HCT116 (cell line): ENCODE data around the gene NACC2. TPM values are rescaled to one million over a fixed set of nuclear protein-coding genes. Genes with fewer than 3 reads are reported as not detected.

ENCODE experiments used
- ATAC-seq: fragments of 200-7000 bp; cut with Tn5 transposase; 2 replicates; pipeline ENCODE4 v1.9.1; 2020; ENCODE audit warnings: mild to moderate bottlenecking, moderate library complexity
- BruUV-seq: library from RNA; stranded (reverse); fragments of 400-500 nt; replicated peaks from 2 replicates; lab custom pipeline; 2021; lab: Mats Ljungman, UMichigan
- CTCF ChIA-PET: fragments of 300-600 bp; sonication (Branson Sonifier 250); formaldehyde crosslinking; loops from one replicate; lab custom pipeline; 2021; ENCODE audit warnings: antibody characterized with exemption; lab: Charles Lee
- POLR2A ChIA-PET: fragments of 300-600, 350-600 bp; sonication (Branson Sonifier 250); formaldehyde crosslinking; loops from one replicate; lab custom pipeline; 2021; ENCODE audit warnings: antibody characterized with exemption; lab: Charles Lee
- RAD21 ChIA-PET, 2 experiments: fragments of 300-600 bp; sonication (Branson Sonifier 250); formaldehyde crosslinking; loops; one replicate each; lab custom pipeline; 2023; ENCODE audit warnings: low total read pairs in 2 of 2; ENCODE audit not compliant: uncharacterized antibody in 2 of 2, unreplicated experiment in 2 of 2, low non-redundant PET in 1 of 2; lab: Charles Lee
- DNase-seq: peaks from one replicate; pipeline ENCODE4 v3.0.0-alpha.2; 2010; ENCODE audit warnings: low read depth, low spot score
- H2AFZ ChIP-seq: fragments of 200-600 bp; shearing (Covaris generic), sonication (generic); 2 replicates; pipeline ENCODE4 v1.6.1; 2017; ENCODE audit warnings: low read depth, mixed run types, mixed read lengths, antibody characterized with exemption, low read length; ENCODE audit not compliant: poor library complexity, severe bottlenecking
- H3K27ac ChIP-seq: 2 replicates; pipeline ENCODE4 v1.5.1; 2012; ENCODE audit warnings: low read depth, low read length
- H3K27me3 ChIP-seq: fragments of 200-600 bp; sonication (generic); 2 replicates; pipeline ENCODE4 v1.6.1; 2016; ENCODE audit warnings: mixed run types, low read length, mixed read lengths; ENCODE audit not compliant: insufficient read depth
- H3K36me3 ChIP-seq, 2 experiments: fragments of 200-500 bp in 1 of 2; fragments of 200-600 bp in 1 of 2; sonication (Bioruptor generic) in 1 of 2; sonication (generic) in 1 of 2; 2 replicates each; pipeline versions ENCODE4 v1.5.1 to v1.6.1; 2014 to 2016; ENCODE audit warnings: low read length in 2 of 2, inconsistent platforms in 1 of 2, mixed read lengths in 1 of 2, mixed run types in 1 of 2; ENCODE audit not compliant: insufficient read depth in 2 of 2, control insufficient read depth in 1 of 2
- H3K4me1 ChIP-seq, 2 experiments: fragments of 200-600 bp in 1 of 2; sonication (generic) in 1 of 2; 2 replicates each; pipeline versions ENCODE4 v1.5.1 to v1.6.1; 2012 to 2017; ENCODE audit warnings: low read length in 2 of 2, inconsistent platforms in 1 of 2, mild to moderate bottlenecking in 1 of 2, mixed read lengths in 1 of 2, mixed run types in 1 of 2, moderate library complexity in 1 of 2; ENCODE audit not compliant: insufficient read depth in 2 of 2, control insufficient read depth in 1 of 2
- H3K4me2 ChIP-seq: fragments of 200-600 bp; sonication (generic); 2 replicates; pipeline ENCODE4 v1.6.1; 2017; ENCODE audit warnings: mixed run types, low read length, mixed read lengths
- H3K4me3 ChIP-seq, 2 experiments: fragments of 200-600 bp in 1 of 2; sonication (generic) in 1 of 2; replicated peaks in 1 of 2; 2 replicates each; pipeline ENCODE4 v1.5.1; 2011 to 2016; ENCODE audit warnings: low read length in 2 of 2, control low read depth in 1 of 2, low read depth in 1 of 2, mild to moderate bottlenecking in 1 of 2, mixed read lengths in 1 of 2, mixed run types in 1 of 2
- H3K79me2 ChIP-seq: fragments of 200-600 bp; sonication (generic); 2 replicates; pipeline ENCODE4 v1.6.1; 2017; ENCODE audit warnings: mild to moderate bottlenecking, mixed run types, low read length, moderate library complexity, mixed read lengths; ENCODE audit not compliant: insufficient read depth
- H3K9ac ChIP-seq: fragments of 200-600 bp; sonication (generic); 2 replicates; pipeline ENCODE4 v1.6.1; 2016; ENCODE audit warnings: low read length, mixed read lengths
- H3K9me2 ChIP-seq: fragments of 200-600 bp; sonication (generic), shearing (Covaris generic); 2 replicates; pipeline ENCODE4 v1.6.1; 2017; ENCODE audit warnings: mixed run types, mild to moderate bottlenecking, moderate library complexity; ENCODE audit not compliant: insufficient read depth
- H3K9me3 ChIP-seq, 2 experiments: fragments of 200-500 bp in 1 of 2; fragments of 200-600 bp in 1 of 2; sonication (Bioruptor generic) in 1 of 2; sonication (generic) in 1 of 2; 2 replicates each; pipeline ENCODE4 v1.6.1; 2014 to 2017; ENCODE audit warnings: low read length in 2 of 2, mixed read lengths in 2 of 2, inconsistent platforms in 1 of 2, low read depth in 1 of 2, mild to moderate bottlenecking in 1 of 2, mixed run types in 1 of 2, moderate library complexity in 1 of 2; ENCODE audit not compliant: control insufficient read depth in 1 of 2, insufficient read depth in 1 of 2
- H4K20me1 ChIP-seq: fragments of 200-600 bp; sonication (generic), shearing (Covaris generic); 2 replicates; pipeline ENCODE4 v1.6.1; 2017; ENCODE audit warnings: mixed run types, mild to moderate bottlenecking, moderate library complexity; ENCODE audit not compliant: insufficient read depth
- CEBPB ChIP-seq: IDR thresholded peaks from 2 replicates; pipeline ENCODE4 v1.6.1; 2012; ENCODE audit warnings: low read depth
- ELF1 ChIP-seq: IDR thresholded peaks from 2 replicates; pipeline ENCODE4 v1.6.1; 2012; ENCODE audit warnings: low read depth, borderline replicate concordance
- EZH2 ChIP-seq: fragments of 200-600 bp; sonication (generic); IDR thresholded peaks from 2 replicates; pipeline ENCODE4 v1.6.1; 2017; ENCODE audit warnings: antibody characterized with exemption, mixed run types
- FOSL1 ChIP-seq: IDR thresholded peaks from 2 replicates; pipeline ENCODE4 v1.6.1; 2012; ENCODE audit warnings: low read depth
- JUND ChIP-seq: IDR thresholded peaks from 2 replicates; pipeline ENCODE4 v1.6.1; 2012
- POLR2A ChIP-seq: IDR thresholded peaks from 2 replicates; pipeline ENCODE4 v1.7.0; 2011; ENCODE audit warnings: borderline replicate concordance; ENCODE audit not compliant: insufficient read depth, insufficient read length; ENCODE audit errors: extremely low read depth
- POLR2AphosphoS5 ChIP-seq: IDR thresholded peaks from 2 replicates; pipeline ENCODE4 v1.6.1; 2011; ENCODE audit warnings: mild to moderate bottlenecking, low read depth, low read length, moderate library complexity
- SP1 ChIP-seq: IDR thresholded peaks from 2 replicates; pipeline ENCODE4 v1.6.1; 2012; ENCODE audit warnings: low read depth
- TCF7L2 ChIP-seq: IDR thresholded peaks from 2 replicates; pipeline ENCODE4 v1.7.0; 2011; ENCODE audit warnings: borderline replicate concordance, inconsistent platforms; ENCODE audit not compliant: insufficient read depth, insufficient read length; ENCODE audit errors: extremely low read depth
- YY1 ChIP-seq: IDR thresholded peaks from 2 replicates; pipeline ENCODE4 v1.6.1; 2011; ENCODE audit warnings: low read length, low read depth, moderate library complexity, mild to moderate bottlenecking; ENCODE audit not compliant: insufficient replicate concordance; ENCODE audit errors: extremely low read depth
- ZNF274 ChIP-seq: fragments of 200-500 bp; sonication (Bioruptor generic); IDR thresholded peaks from 2 replicates; pipeline ENCODE4 v1.6.1; 2014; ENCODE audit warnings: mild to moderate bottlenecking, low read depth, low read length, inconsistent platforms
- intact Hi-C: fragments of 100-400 bp; cut with micrococcal nuclease; formaldehyde crosslinking; loops from 2 replicates; pipeline ENCODE4 v1.10.0; 2022
- total RNA-seq: library from RNA; stranded (reverse); gene quantifications from one replicate; pipeline ENCODE4 v1.2.1, GENCODE V29; 2021; ENCODE audit not compliant: unreplicated experiment
- TF ChIP-seq, protein P1 (sequence below): IDR thresholded peaks from 2 replicates; pipeline ENCODE4 v1.6.1; 2012
- TF ChIP-seq, protein P2 (sequence below): IDR thresholded peaks from 2 replicates; pipeline ENCODE4 v1.6.1; 2012; ENCODE audit warnings: low read depth
- TF ChIP-seq, protein P3 (sequence below), 3 experiments: fragments of 200-600 bp in 1 of 3; sonication (generic) in 1 of 3; IDR thresholded peaks in 2 of 3; conservative IDR thresholded peaks in 1 of 3; 2 replicates each; pipeline ENCODE4 v1.5.1; 2012 to 2017; ENCODE audit warnings: low read depth in 2 of 3, low read length in 2 of 3, antibody characterized with exemption in 1 of 3, borderline replicate concordance in 1 of 3, control low read depth in 1 of 3, mild to moderate bottlenecking in 1 of 3, mixed read lengths in 1 of 3, mixed run types in 1 of 3, moderate library complexity in 1 of 3; ENCODE audit not compliant: insufficient read depth in 1 of 3
- TF ChIP-seq, protein P4 (sequence below): IDR thresholded peaks from 2 replicates; pipeline ENCODE4 v1.6.1; 2011; ENCODE audit warnings: mild to moderate bottlenecking, low read length, moderate library complexity; ENCODE audit not compliant: insufficient replicate concordance; ENCODE audit errors: extremely low read depth

Gene NACC2
- total RNA-seq, 1 experiment from 2014 or later, result 27.8 TPM

DNA sequence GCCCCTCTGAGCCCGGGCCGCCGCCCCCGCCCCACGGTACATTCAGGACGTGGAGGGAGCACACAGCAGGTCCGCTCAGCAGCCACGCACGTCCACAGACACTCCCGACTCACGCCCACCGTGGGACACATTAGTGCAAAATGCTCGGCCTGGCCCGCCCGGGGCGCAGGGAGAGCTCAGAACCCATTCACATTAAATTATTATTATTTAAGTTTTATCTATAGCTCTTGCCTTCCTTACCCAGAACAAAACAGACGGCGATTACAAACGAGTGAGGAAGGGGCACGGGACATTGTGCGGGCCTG lies 86.4 kb downstream of the NACC2 start:
- Histone ChIP-seq H3K27ac (peak overlapping the region; percentile 22; the same call in 1 of the 2 replicates), H3K9ac (no peak overlapping the region), H3K36me3 (no peaks in the 10 kb centered on the region; a peak in 1 of 4 replicates), H3K9me3 (no peaks in the 10 kb centered on the region), H3K9me2 (no peaks in the 10 kb centered on the region), H3K27me3 (no peaks in the 10 kb centered on the region), H3K79me2 (no peaks in the 10 kb centered on the region), H3K4me3 (no peak overlapping the region), H3K4me2 (peak overlapping the region; percentile 6; the same call in 1 of the 2 replicates), H3K4me1 (peaks cover 9 to 18% of the 10 kb centered on the region in 2 experiments), H2AFZ (no peak overlapping the region), H4K20me1 (no peaks in the 10 kb centered on the region)
- no peak for TF ChIP-seq EZH2
- TF ChIP-seq SP1, result no peak
- TF ChIP-seq, protein P1, sequence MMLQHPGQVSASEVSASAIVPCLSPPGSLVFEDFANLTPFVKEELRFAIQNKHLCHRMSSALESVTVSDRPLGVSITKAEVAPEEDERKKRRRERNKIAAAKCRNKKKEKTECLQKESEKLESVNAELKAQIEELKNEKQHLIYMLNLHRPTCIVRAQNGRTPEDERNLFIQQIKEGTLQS, result no peak
- TF ChIP-seq YY1, result no peak
- no peak for TF ChIP-seq POLR2A
- no peak for TF ChIP-seq ELF1
- TF ChIP-seq, protein P2, sequence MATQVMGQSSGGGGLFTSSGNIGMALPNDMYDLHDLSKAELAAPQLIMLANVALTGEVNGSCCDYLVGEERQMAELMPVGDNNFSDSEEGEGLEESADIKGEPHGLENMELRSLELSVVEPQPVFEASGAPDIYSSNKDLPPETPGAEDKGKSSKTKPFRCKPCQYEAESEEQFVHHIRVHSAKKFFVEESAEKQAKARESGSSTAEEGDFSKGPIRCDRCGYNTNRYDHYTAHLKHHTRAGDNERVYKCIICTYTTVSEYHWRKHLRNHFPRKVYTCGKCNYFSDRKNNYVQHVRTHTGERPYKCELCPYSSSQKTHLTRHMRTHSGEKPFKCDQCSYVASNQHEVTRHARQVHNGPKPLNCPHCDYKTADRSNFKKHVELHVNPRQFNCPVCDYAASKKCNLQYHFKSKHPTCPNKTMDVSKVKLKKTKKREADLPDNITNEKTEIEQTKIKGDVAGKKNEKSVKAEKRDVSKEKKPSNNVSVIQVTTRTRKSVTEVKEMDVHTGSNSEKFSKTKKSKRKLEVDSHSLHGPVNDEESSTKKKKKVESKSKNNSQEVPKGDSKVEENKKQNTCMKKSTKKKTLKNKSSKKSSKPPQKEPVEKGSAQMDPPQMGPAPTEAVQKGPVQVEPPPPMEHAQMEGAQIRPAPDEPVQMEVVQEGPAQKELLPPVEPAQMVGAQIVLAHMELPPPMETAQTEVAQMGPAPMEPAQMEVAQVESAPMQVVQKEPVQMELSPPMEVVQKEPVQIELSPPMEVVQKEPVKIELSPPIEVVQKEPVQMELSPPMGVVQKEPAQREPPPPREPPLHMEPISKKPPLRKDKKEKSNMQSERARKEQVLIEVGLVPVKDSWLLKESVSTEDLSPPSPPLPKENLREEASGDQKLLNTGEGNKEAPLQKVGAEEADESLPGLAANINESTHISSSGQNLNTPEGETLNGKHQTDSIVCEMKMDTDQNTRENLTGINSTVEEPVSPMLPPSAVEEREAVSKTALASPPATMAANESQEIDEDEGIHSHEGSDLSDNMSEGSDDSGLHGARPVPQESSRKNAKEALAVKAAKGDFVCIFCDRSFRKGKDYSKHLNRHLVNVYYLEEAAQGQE, result no peak
- TF ChIP-seq, protein P3, sequence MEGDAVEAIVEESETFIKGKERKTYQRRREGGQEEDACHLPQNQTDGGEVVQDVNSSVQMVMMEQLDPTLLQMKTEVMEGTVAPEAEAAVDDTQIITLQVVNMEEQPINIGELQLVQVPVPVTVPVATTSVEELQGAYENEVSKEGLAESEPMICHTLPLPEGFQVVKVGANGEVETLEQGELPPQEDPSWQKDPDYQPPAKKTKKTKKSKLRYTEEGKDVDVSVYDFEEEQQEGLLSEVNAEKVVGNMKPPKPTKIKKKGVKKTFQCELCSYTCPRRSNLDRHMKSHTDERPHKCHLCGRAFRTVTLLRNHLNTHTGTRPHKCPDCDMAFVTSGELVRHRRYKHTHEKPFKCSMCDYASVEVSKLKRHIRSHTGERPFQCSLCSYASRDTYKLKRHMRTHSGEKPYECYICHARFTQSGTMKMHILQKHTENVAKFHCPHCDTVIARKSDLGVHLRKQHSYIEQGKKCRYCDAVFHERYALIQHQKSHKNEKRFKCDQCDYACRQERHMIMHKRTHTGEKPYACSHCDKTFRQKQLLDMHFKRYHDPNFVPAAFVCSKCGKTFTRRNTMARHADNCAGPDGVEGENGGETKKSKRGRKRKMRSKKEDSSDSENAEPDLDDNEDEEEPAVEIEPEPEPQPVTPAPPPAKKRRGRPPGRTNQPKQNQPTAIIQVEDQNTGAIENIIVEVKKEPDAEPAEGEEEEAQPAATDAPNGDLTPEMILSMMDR (IDR thresholded peaks at IDR 0.05 in 2 of 3, conservative IDR thresholded peaks at IDR 0.05 in 1 of 3; ENCODE audit: borderline replicate concordance in 1 of 3, insufficient read depth in 1 of 3, low read depth in 2 of 3, low read length in 2 of 3), result no peak
- no peak for TF ChIP-seq FOSL1
- no peak for TF ChIP-seq TCF7L2
- TF ChIP-seq POLR2AphosphoS5, result no peak
- no peak for TF ChIP-seq JUND
- TF ChIP-seq, protein P4, sequence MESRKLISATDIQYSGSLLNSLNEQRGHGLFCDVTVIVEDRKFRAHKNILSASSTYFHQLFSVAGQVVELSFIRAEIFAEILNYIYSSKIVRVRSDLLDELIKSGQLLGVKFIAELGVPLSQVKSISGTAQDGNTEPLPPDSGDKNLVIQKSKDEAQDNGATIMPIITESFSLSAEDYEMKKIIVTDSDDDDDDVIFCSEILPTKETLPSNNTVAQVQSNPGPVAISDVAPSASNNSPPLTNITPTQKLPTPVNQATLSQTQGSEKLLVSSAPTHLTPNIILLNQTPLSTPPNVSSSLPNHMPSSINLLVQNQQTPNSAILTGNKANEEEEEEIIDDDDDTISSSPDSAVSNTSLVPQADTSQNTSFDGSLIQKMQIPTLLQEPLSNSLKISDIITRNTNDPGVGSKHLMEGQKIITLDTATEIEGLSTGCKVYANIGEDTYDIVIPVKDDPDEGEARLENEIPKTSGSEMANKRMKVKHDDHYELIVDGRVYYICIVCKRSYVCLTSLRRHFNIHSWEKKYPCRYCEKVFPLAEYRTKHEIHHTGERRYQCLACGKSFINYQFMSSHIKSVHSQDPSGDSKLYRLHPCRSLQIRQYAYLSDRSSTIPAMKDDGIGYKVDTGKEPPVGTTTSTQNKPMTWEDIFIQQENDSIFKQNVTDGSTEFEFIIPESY, result no peak
- no peak for TF ChIP-seq CEBPB
- no peak for TF ChIP-seq ZNF274
- RAD21 ChIA-PET, result no interaction called here
- no TSS peak for BruUV-seq
- CTCF ChIA-PET, result no interaction called here
- no peak for DNase-seq
- intact Hi-C loops, result no loop called here
- POLR2A ChIA-PET, result no interaction called here
- peak; percentile 6; the same call in 1 of the 2 replicates for ATAC-seq
